Stomach (tissue), 4 donors: ENCODE measurements around the gene ZNF438.

Source experiments
- EP300 ChIP-seq: sonication (generic); formaldehyde crosslinking; IDR thresholded peaks from one replicate; pipeline ENCODE4 v1.6.1; 2017; ENCODE audit warnings: antibody characterized with exemption
- POLR2A ChIP-seq, 4 donors: fragments of 450-650 bp; IDR thresholded peaks; one replicate each; pipeline ENCODE4 v1.6.1; 2016; ENCODE audit warnings: antibody characterized with exemption in 4 of 4, control low read depth in 2 of 4, mild to moderate bottlenecking in 1 of 4, moderate library complexity in 1 of 4
- TF ChIP-seq, protein P1 (sequence below), 7 experiments: fragments of 450-650 bp in 4 of 7; fragments of 200-600 bp in 3 of 7; sonication (generic) in 3 of 7; IDR thresholded peaks; one replicate each; pipeline ENCODE4 v1.5.1; 2016 to 2019; ENCODE audit warnings: antibody characterized with exemption in 7 of 7, control low read depth in 2 of 7, mild to moderate bottlenecking in 1 of 7

DNA sequence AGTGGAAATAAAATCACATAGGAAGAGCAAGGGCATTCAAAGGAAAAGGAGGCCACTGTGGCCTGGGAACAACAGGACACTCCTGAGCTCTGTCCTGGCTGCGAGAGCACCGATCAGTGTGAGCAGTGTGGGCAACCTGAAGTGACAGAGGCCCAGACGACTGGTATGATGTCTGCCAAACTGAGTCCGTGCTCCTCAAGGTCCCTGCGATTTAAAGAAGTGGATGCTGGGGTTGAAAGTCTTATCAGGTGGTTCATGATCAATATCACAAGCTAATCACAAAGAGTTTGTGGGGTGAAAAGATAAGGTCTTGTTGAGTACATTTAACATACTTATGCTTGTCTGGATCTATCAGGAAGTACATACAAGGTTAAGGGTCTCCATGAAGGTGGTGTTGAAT lies 176.5 kb downstream of the ZNF438 start:
- TF ChIP-seq, protein P1, sequence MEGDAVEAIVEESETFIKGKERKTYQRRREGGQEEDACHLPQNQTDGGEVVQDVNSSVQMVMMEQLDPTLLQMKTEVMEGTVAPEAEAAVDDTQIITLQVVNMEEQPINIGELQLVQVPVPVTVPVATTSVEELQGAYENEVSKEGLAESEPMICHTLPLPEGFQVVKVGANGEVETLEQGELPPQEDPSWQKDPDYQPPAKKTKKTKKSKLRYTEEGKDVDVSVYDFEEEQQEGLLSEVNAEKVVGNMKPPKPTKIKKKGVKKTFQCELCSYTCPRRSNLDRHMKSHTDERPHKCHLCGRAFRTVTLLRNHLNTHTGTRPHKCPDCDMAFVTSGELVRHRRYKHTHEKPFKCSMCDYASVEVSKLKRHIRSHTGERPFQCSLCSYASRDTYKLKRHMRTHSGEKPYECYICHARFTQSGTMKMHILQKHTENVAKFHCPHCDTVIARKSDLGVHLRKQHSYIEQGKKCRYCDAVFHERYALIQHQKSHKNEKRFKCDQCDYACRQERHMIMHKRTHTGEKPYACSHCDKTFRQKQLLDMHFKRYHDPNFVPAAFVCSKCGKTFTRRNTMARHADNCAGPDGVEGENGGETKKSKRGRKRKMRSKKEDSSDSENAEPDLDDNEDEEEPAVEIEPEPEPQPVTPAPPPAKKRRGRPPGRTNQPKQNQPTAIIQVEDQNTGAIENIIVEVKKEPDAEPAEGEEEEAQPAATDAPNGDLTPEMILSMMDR (IDR thresholded peaks at IDR 0.05), result no peak
- TF ChIP-seq POLR2A (IDR thresholded peaks at IDR 0.05), result no peak
- no peak for TF ChIP-seq EP300
